CD4-positive, alpha-beta T cell (primary cell): ENCODE data around the gene A2M. TPM values are rescaled to one million over a fixed set of nuclear protein-coding genes. Genes with fewer than 3 reads are reported as not detected.

Experiments
- ATAC-seq: fragments of 200-7000 bp; cut with Tn5 transposase; one replicate; pipeline ENCODE4 v1.10.0; 2022; ENCODE audit warnings: mild to moderate bottlenecking; ENCODE audit not compliant: poor library complexity
- CTCF ChIA-PET: fragments of 350-600 bp; sonication (Branson Sonifier 250); formaldehyde crosslinking; loops from one replicate; lab custom pipeline; 2021; ENCODE audit warnings: antibody characterized with exemption, inconsistent platforms; lab: Charles Lee
- POLR2A ChIA-PET: fragments of 350-600 bp; sonication (Branson Sonifier 250); formaldehyde crosslinking; loops from one replicate; lab custom pipeline; 2021; ENCODE audit warnings: antibody characterized with exemption, inconsistent platforms; lab: Charles Lee
- DNase-seq, 14 experiments: peaks; one replicate each; pipeline ENCODE4 v3.0.0-alpha.2; 2013 to 2020; ENCODE audit warnings: mixed read lengths in 2 of 14
- H3K27ac ChIP-seq, 2 donors: one replicate each; pipeline versions ENCODE4 v1.5.1 to v1.7.0; 2013; ENCODE audit warnings: low read length in 2 of 2, low read depth in 1 of 2, mild to moderate bottlenecking in 1 of 2
- H3K27me3 ChIP-seq, 2 experiments: 1 replicate in 1 of 2; 2 replicates in 1 of 2; pipeline versions ENCODE4 v1.6.1 to v1.7.0; 2013; ENCODE audit warnings: low read length in 2 of 2, control low read depth in 1 of 2, mild to moderate bottlenecking in 1 of 2, moderate library complexity in 1 of 2; ENCODE audit not compliant: insufficient read depth in 2 of 2, control insufficient read depth in 1 of 2
- H3K36me3 ChIP-seq: one replicate; pipeline ENCODE4 v1.6.1; 2013; ENCODE audit warnings: low read length, control low read depth; ENCODE audit not compliant: insufficient read depth
- H3K4me1 ChIP-seq: one replicate; pipeline ENCODE4 v1.6.1; 2013; ENCODE audit warnings: low read length, control low read depth; ENCODE audit not compliant: insufficient read depth
- H3K4me3 ChIP-seq: one replicate; pipeline ENCODE4 v1.5.1; 2013; ENCODE audit warnings: mild to moderate bottlenecking, low read length, moderate library complexity
- H3K9me3 ChIP-seq, 2 experiments: 1 replicate in 1 of 2; 2 replicates in 1 of 2; pipeline versions ENCODE4 v1.6.1 to v1.7.0; 2013; ENCODE audit warnings: low read length in 2 of 2, mild to moderate bottlenecking in 2 of 2, control low read depth in 1 of 2, moderate library complexity in 1 of 2; ENCODE audit not compliant: control insufficient read depth in 1 of 2, insufficient read depth in 1 of 2
- H3K27ac Mint-ChIP-seq: one replicate; pipeline ENCODE4 v1.8.0; 2020; ENCODE audit warnings: mixed read lengths
- H3K27me3 Mint-ChIP-seq: one replicate; pipeline ENCODE4 v1.8.0; 2021; ENCODE audit warnings: mixed read lengths
- H3K36me3 Mint-ChIP-seq: one replicate; pipeline ENCODE4 v1.8.0; 2021; ENCODE audit warnings: low read depth, mixed read lengths
- H3K4me1 Mint-ChIP-seq: one replicate; pipeline ENCODE4 v1.8.0; 2021; ENCODE audit warnings: low read depth, mixed read lengths
- H3K4me3 Mint-ChIP-seq: one replicate; pipeline ENCODE4 v1.8.0; 2020; ENCODE audit warnings: mild to moderate bottlenecking, mixed read lengths
- H3K9me3 Mint-ChIP-seq: one replicate; pipeline ENCODE4 v1.8.0; 2020; ENCODE audit warnings: mixed read lengths
- intact Hi-C, 2 experiments: fragments of 100-400 bp; cut with DNase I in 1 of 2; cut with micrococcal nuclease in 1 of 2; formaldehyde crosslinking; loops; one replicate each; pipeline versions ENCODE4 v1.15.1 to v1.9.0; 2023 to 2025; cut with DNase I, micrococcal nuclease
- total RNA-seq, 174 experiments: library from RNA in 2 of 174; stranded (reverse) in 2 of 174; gene quantifications; one replicate each; pipeline ENCODE4 v1.2.3 and lab custom pipeline; 2021 to 2026
- TF ChIP-seq, protein P1 (sequence below): fragments of 200-600 bp; IDR thresholded peaks from one replicate; pipeline ENCODE4 v1.8.0; 2022; ENCODE audit warnings: antibody characterized with exemption, mild to moderate bottlenecking

A2M gene
- total RNA-seq, 2 experiments from 2014 or later: not detected

DNA sequence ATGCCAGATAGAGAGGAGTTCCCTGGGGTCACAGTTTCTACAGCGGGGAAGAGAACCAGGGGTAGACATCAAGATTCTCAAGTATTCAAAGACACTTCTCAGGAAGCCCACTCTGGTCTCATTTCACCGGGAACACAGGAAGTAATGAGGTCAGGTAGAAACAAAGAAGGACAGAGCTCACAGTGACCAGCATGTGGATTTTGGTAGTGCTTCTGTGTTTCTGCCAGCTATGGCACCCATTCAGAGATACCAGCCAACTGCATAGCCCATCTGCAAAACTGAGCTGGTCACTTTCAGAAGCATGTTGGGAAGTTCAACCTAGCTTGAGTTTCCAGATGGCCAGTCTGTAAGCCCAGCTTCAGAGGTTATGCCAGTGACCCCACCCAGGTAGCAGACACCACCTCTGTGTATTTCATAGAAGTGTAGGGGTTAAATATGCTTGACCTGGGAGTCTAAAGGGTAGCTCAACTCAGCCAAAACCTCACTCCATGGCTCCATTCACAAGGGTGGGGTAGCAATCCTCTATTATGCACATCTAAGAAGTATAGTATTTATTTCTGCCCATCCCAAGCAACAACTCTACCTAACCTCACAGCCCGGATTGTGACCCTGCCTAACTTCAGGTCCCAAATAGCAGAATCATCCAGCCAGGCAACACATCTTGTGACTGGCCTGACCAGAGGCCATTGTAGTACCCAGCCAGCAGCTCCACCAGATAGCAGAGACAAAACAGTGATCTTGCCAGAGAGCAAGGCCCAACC lies 33.9 kb downstream of the A2M start:
- no peaks in the 10 kb centered on the region for H3K36me3 Mint-ChIP-seq
- no peaks in the 10 kb centered on the region for H3K4me1 Mint-ChIP-seq
- ATAC-seq: no peak
- CTCF ChIA-PET: no interaction called here
- Histone ChIP-seq H3K27me3 (no peaks in the 10 kb centered on the region), H3K36me3 (peaks cover 8% of the 10 kb centered on the region), H3K9me3 (peaks cover 0 to 8% of the 10 kb centered on the region in 2 experiments), H3K27ac (no peak overlapping the region), H3K4me3 (no peak overlapping the region), H3K4me1 (no peaks in the 10 kb centered on the region)
- H3K27ac Mint-ChIP-seq: no peak overlapping the region
- DNase-seq: no peak
- no peak overlapping the region for H3K4me3 Mint-ChIP-seq
- H3K9me3 Mint-ChIP-seq: peaks cover 5% of the 10 kb centered on the region
- POLR2A ChIA-PET: no interaction called here
- intact Hi-C loops: no loop called here
- H3K27me3 Mint-ChIP-seq: no peaks in the 10 kb centered on the region
- TF ChIP-seq, protein P1, sequence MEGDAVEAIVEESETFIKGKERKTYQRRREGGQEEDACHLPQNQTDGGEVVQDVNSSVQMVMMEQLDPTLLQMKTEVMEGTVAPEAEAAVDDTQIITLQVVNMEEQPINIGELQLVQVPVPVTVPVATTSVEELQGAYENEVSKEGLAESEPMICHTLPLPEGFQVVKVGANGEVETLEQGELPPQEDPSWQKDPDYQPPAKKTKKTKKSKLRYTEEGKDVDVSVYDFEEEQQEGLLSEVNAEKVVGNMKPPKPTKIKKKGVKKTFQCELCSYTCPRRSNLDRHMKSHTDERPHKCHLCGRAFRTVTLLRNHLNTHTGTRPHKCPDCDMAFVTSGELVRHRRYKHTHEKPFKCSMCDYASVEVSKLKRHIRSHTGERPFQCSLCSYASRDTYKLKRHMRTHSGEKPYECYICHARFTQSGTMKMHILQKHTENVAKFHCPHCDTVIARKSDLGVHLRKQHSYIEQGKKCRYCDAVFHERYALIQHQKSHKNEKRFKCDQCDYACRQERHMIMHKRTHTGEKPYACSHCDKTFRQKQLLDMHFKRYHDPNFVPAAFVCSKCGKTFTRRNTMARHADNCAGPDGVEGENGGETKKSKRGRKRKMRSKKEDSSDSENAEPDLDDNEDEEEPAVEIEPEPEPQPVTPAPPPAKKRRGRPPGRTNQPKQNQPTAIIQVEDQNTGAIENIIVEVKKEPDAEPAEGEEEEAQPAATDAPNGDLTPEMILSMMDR: no peak

DNA sequence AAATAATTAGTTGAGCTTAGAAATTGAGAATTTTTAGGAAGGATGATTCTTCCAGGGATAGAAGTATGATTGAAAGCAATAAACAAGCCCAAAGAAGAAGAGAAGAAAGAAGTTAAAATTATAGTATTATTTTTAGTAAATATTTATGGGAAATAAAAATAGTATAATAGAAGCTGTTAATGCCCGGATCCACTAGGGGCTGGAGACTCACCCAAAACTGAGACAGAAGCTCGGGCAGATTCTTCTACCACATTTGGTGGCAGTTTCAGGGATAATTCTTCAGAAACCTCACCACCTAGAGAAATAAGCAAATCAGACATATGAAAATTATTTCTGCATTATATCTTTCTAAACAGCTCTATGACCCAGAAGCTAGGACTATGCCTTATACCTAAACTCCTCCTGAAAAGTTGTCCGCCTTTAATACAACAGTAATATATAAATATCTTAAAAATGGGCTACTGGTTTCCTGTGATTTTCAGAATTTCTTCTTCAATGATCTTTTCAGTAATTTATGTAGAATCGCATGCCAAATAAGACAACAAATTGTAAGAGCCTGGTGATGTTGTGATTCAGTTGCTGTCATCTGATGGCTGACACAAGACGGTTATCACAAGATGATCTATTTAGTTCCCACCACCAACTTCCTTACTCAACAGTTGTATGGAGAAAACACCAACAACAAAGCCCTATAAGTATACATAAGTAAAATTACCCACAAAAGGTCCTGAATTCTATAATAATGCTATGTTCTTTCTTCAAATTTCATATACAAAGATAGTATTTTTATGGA lies 35.6 kb downstream of the A2M start:
- H3K27me3 Mint-ChIP-seq: no peaks in the 10 kb centered on the region
- CTCF ChIA-PET: interaction anchor here (1.6 kb wide), 1 partner anchor 16 kb away, joined by 3 read pairs; no protein-coding TSS in a partner anchor

DNA sequence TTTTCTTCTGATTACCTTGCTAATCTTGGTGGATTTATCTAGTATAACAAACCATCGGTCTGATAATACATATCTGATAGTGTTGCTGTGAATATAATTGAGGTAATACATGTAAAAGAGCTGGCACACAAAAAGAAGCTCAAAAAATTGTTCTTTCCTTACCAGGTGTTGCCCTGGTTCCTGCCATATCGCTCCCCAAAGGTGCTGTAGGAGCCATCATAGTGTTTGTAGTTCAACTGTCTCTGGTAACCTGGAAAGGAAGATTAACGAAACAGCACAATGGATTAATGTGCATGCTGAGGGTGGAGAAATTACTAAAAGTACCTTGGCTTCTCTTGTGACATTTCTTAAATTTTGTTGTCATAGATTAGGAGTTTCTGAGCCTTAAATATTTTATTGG lies 36.6 kb downstream of the A2M start:
- H3K4me1 Mint-ChIP-seq: no peaks in the 10 kb centered on the region
- H3K27me3 ChIP-seq: no peaks in the 10 kb centered on the region
- ChIA-PET POLR2A (no interaction called here), CTCF (interaction anchor here (1.6 kb wide), 1 partner anchor 15 kb away, joined by 3 read pairs; no protein-coding TSS in a partner anchor)
- no peak overlapping the region for H3K27ac ChIP-seq
- H3K36me3 ChIP-seq: peaks cover 8% of the 10 kb centered on the region
- no peaks in the 10 kb centered on the region for H3K36me3 Mint-ChIP-seq
- ATAC-seq (no peak), DNase-seq (no peak)
- H3K4me3 Mint-ChIP-seq: no peak overlapping the region
- H3K27me3 Mint-ChIP-seq: no peaks in the 10 kb centered on the region
- H3K27ac Mint-ChIP-seq: no peak overlapping the region
- H3K4me1 ChIP-seq: no peaks in the 10 kb centered on the region
- intact Hi-C loops: no loop called here
- H3K4me3 ChIP-seq: no peak overlapping the region
- H3K9me3 Mint-ChIP-seq: peaks cover 3% of the 10 kb centered on the region
- peaks cover 0 to 8% of the 10 kb centered on the region in 2 experiments for H3K9me3 ChIP-seq
- TF ChIP-seq, protein P1: no peak

More for the DNA sequence above, 35.6 kb downstream of the A2M start:
- no peak overlapping the region for H3K4me3 ChIP-seq
- Mint-ChIP-seq H3K4me3 (no peak overlapping the region), H3K4me1 (no peaks in the 10 kb centered on the region), H3K36me3 (no peaks in the 10 kb centered on the region), H3K9me3 (peaks cover 5% of the 10 kb centered on the region), H3K27ac (no peak overlapping the region)
- H3K4me1 ChIP-seq: no peaks in the 10 kb centered on the region
- H3K9me3 ChIP-seq: peaks cover 0 to 8% of the 10 kb centered on the region in 2 experiments
- DNase-seq (no peak), ATAC-seq (no peak)
- TF ChIP-seq, protein P1: no peak
- no peak overlapping the region for H3K27ac ChIP-seq
- intact Hi-C loops: no loop called here
- no peaks in the 10 kb centered on the region for H3K27me3 ChIP-seq
- H3K36me3 ChIP-seq: peaks cover 8% of the 10 kb centered on the region
- POLR2A ChIA-PET: no interaction called here
